ENCODE results near the gene THSD7A.

Gene THSD7A

GRCh38 chr7:11784769-11785536 lies 47.0 kb downstream of the THSD7A start:
- no peaks in the 10 kb centered on the region for H3K27me3 ChIP-seq (ENCODE audit: control insufficient read depth, insufficient read depth, low read length, poor library complexity, severe bottlenecking)
- WGBS, 2 experiments = 89 to 94% methylated on average over 3 of the region's 3 CpGs
- no peak overlapping the region for H3K27ac ChIP-seq (ENCODE audit: insufficient read depth, low read depth, low read length, poor library complexity, severe bottlenecking)
- H3K36me3 ChIP-seq (ENCODE audit: control insufficient read depth, insufficient read depth, low read length) = no peaks in the 10 kb centered on the region
- H3K9me3 ChIP-seq (ENCODE audit: control insufficient read depth, low read length) = no peaks in the 10 kb centered on the region
- no peaks in the 10 kb centered on the region for H3K4me1 ChIP-seq (ENCODE audit: control insufficient read depth, insufficient read depth, low read length)
- no peak overlapping the region for H3K4me3 ChIP-seq (ENCODE audit: insufficient read depth, low read depth, low read length)

- no peaks in the 10 kb centered on the region for H3K9me3 ChIP-seq (ENCODE audit: control insufficient read depth, low read length)
- WGBS, 2 experiments = 81 to 88% methylated on average over 7 of the region's 7 CpGs
- no peaks in the 10 kb centered on the region for H3K4me1 ChIP-seq (ENCODE audit: control insufficient read depth, insufficient read depth, low read length)
- no peaks in the 10 kb centered on the region for H3K36me3 ChIP-seq (ENCODE audit: control insufficient read depth, insufficient read depth, low read length)
- no peak overlapping the region for H3K27ac ChIP-seq (ENCODE audit: insufficient read depth, low read depth, low read length, poor library complexity, severe bottlenecking)
- H3K27me3 ChIP-seq (ENCODE audit: control insufficient read depth, insufficient read depth, low read length, poor library complexity, severe bottlenecking) = no peaks in the 10 kb centered on the region
- no peak overlapping the region for H3K4me3 ChIP-seq (ENCODE audit: insufficient read depth, low read depth, low read length)
Observed at GRCh38 chr7:11779864-11780674, 51.9 kb downstream of the THSD7A start.

- Histone ChIP-seq H3K36me3 (ENCODE audit: control insufficient read depth, insufficient read depth, low read length) (no peaks in the 10 kb centered on the region), H3K4me1 (ENCODE audit: control insufficient read depth, insufficient read depth, low read length) (no peaks in the 10 kb centered on the region), H3K27me3 (ENCODE audit: control insufficient read depth, insufficient read depth, low read length, poor library complexity, severe bottlenecking) (no peaks in the 10 kb centered on the region), H3K4me3 (ENCODE audit: insufficient read depth, low read depth, low read length) (no peak overlapping the region), H3K9me3 (ENCODE audit: control insufficient read depth, low read length) (no peaks in the 10 kb centered on the region), H3K27ac (ENCODE audit: insufficient read depth, low read depth, low read length, poor library complexity, severe bottlenecking) (no peak overlapping the region)
- WGBS, 2 experiments = 85 to 92% methylated on average over 2 of the region's 2 CpGs
Observed at GRCh38 chr7:11776039-11776438, 56.0 kb downstream of the THSD7A start.

- Histone ChIP-seq H3K36me3 (ENCODE audit: control insufficient read depth, insufficient read depth, low read length) (no peaks in the 10 kb centered on the region), H3K27ac (ENCODE audit: insufficient read depth, low read depth, low read length, poor library complexity, severe bottlenecking) (no peak overlapping the region), H3K27me3 (ENCODE audit: control insufficient read depth, insufficient read depth, low read length, poor library complexity, severe bottlenecking) (no peaks in the 10 kb centered on the region), H3K9me3 (ENCODE audit: control insufficient read depth, low read length) (no peaks in the 10 kb centered on the region), H3K4me1 (ENCODE audit: control insufficient read depth, insufficient read depth, low read length) (no peaks in the 10 kb centered on the region), H3K4me3 (ENCODE audit: insufficient read depth, low read depth, low read length) (no peak overlapping the region)
- WGBS, 2 experiments = 90% methylated on average over 2 of the region's 2 CpGs; no CpG with 5 or more reads in 1 of the 2 experiments
Observed at GRCh38 chr7:11775401-11775800, 56.6 kb downstream of the THSD7A start.

GRCh38 chr7:11768263-11768662 lies 63.7 kb downstream of the THSD7A start:
- no peaks in the 10 kb centered on the region for H3K9me3 ChIP-seq (ENCODE audit: control insufficient read depth, low read length)
- no peaks in the 10 kb centered on the region for H3K36me3 ChIP-seq (ENCODE audit: control insufficient read depth, insufficient read depth, low read length)

GRCh38 chr7:11767148-11767547 lies 64.8 kb downstream of the THSD7A start:
- Histone ChIP-seq H3K9me3 (ENCODE audit: control insufficient read depth, low read length) (no peaks in the 10 kb centered on the region), H3K27me3 (ENCODE audit: control insufficient read depth, insufficient read depth, low read length, poor library complexity, severe bottlenecking) (no peaks in the 10 kb centered on the region), H3K4me3 (ENCODE audit: insufficient read depth, low read depth, low read length) (no peak overlapping the region), H3K36me3 (ENCODE audit: control insufficient read depth, insufficient read depth, low read length) (no peaks in the 10 kb centered on the region), H3K4me1 (ENCODE audit: control insufficient read depth, insufficient read depth, low read length) (no peaks in the 10 kb centered on the region), H3K27ac (ENCODE audit: insufficient read depth, low read depth, low read length, poor library complexity, severe bottlenecking) (no peak overlapping the region)
- 91 to 95% methylated on average over 2 of the region's 3 CpGs for WGBS, 2 experiments

More at GRCh38 chr7:11768263-11768662, 63.7 kb downstream of the THSD7A start:
- Histone ChIP-seq H3K27ac (ENCODE audit: insufficient read depth, low read depth, low read length, poor library complexity, severe bottlenecking) (no peak overlapping the region), H3K27me3 (ENCODE audit: control insufficient read depth, insufficient read depth, low read length, poor library complexity, severe bottlenecking) (no peaks in the 10 kb centered on the region), H3K4me1 (ENCODE audit: control insufficient read depth, insufficient read depth, low read length) (no peaks in the 10 kb centered on the region), H3K4me3 (ENCODE audit: insufficient read depth, low read depth, low read length) (no peak overlapping the region)
- WGBS, 2 experiments = 80 to 81% methylated on average over 5 of the region's 5 CpGs

GRCh38 chr7:11760372-11760771 lies 71.6 kb downstream of the THSD7A start:
- 80 to 81% methylated on average over 3 of the region's 3 CpGs for WGBS, 2 experiments
- no peaks in the 10 kb centered on the region for H3K27me3 ChIP-seq (ENCODE audit: control insufficient read depth, insufficient read depth, low read length, poor library complexity, severe bottlenecking)
- no peaks in the 10 kb centered on the region for H3K9me3 ChIP-seq (ENCODE audit: control insufficient read depth, low read length)
- H3K4me1 ChIP-seq (ENCODE audit: control insufficient read depth, insufficient read depth, low read length) = no peaks in the 10 kb centered on the region
- H3K4me3 ChIP-seq (ENCODE audit: insufficient read depth, low read depth, low read length) = no peak overlapping the region
- H3K36me3 ChIP-seq (ENCODE audit: control insufficient read depth, insufficient read depth, low read length) = no peaks in the 10 kb centered on the region
- no peak overlapping the region for H3K27ac ChIP-seq (ENCODE audit: insufficient read depth, low read depth, low read length, poor library complexity, severe bottlenecking)

GRCh38 chr7:11758627-11759111 lies 73.3 kb downstream of the THSD7A start:
- Histone ChIP-seq H3K27ac (ENCODE audit: insufficient read depth, low read depth, low read length, poor library complexity, severe bottlenecking) (no peak overlapping the region), H3K9me3 (ENCODE audit: control insufficient read depth, low read length) (no peaks in the 10 kb centered on the region), H3K4me3 (ENCODE audit: insufficient read depth, low read depth, low read length) (no peak overlapping the region), H3K4me1 (ENCODE audit: control insufficient read depth, insufficient read depth, low read length) (no peaks in the 10 kb centered on the region), H3K36me3 (ENCODE audit: control insufficient read depth, insufficient read depth, low read length) (no peaks in the 10 kb centered on the region), H3K27me3 (ENCODE audit: control insufficient read depth, insufficient read depth, low read length, poor library complexity, severe bottlenecking) (no peaks in the 10 kb centered on the region)
- WGBS, 2 experiments = 93 to 98% methylated on average over 2 of the region's 2 CpGs

- Histone ChIP-seq H3K27me3 (ENCODE audit: control insufficient read depth, insufficient read depth, low read length, poor library complexity, severe bottlenecking) (no peaks in the 10 kb centered on the region), H3K4me1 (ENCODE audit: control insufficient read depth, insufficient read depth, low read length) (no peaks in the 10 kb centered on the region), H3K27ac (ENCODE audit: insufficient read depth, low read depth, low read length, poor library complexity, severe bottlenecking) (no peak overlapping the region), H3K36me3 (ENCODE audit: control insufficient read depth, insufficient read depth, low read length) (no peaks in the 10 kb centered on the region), H3K4me3 (ENCODE audit: insufficient read depth, low read depth, low read length) (no peak overlapping the region), H3K9me3 (ENCODE audit: control insufficient read depth, low read length) (no peaks in the 10 kb centered on the region)
- 88% methylated on average over 1 of the region's 1 CpG; no CpG with 5 or more reads in 1 of the 2 experiments for WGBS, 2 experiments
Observed at GRCh38 chr7:11757153-11757552, 74.8 kb downstream of the THSD7A start.

- H3K27ac ChIP-seq (ENCODE audit: insufficient read depth, low read depth, low read length, poor library complexity, severe bottlenecking) = no peak overlapping the region
- no peak overlapping the region for H3K4me3 ChIP-seq (ENCODE audit: insufficient read depth, low read depth, low read length)
- no peaks in the 10 kb centered on the region for H3K36me3 ChIP-seq (ENCODE audit: control insufficient read depth, insufficient read depth, low read length)
- H3K9me3 ChIP-seq (ENCODE audit: control insufficient read depth, low read length) = no peaks in the 10 kb centered on the region
- H3K27me3 ChIP-seq (ENCODE audit: control insufficient read depth, insufficient read depth, low read length, poor library complexity, severe bottlenecking) = no peaks in the 10 kb centered on the region
- 98 to 100% methylated on average over 1 to 2 of the region's 3 CpGs for WGBS, 2 experiments
- no peaks in the 10 kb centered on the region for H3K4me1 ChIP-seq (ENCODE audit: control insufficient read depth, insufficient read depth, low read length)
Observed at GRCh38 chr7:11754933-11755332, 77.1 kb downstream of the THSD7A start.

All from ectodermal cell (in vitro differentiated cells).